Breast epithelium (tissue), 3 donors: ENCODE results near the gene MRTFB.

Experiments used
- CTCF ChIP-seq, 3 donors: fragments of 450-650 bp; IDR thresholded peaks; one replicate each; pipeline ENCODE4 v1.5.1; 2016 to 2017; ENCODE audit warnings: antibody characterized with exemption in 3 of 3, mild to moderate bottlenecking in 3 of 3, moderate library complexity in 3 of 3
- POLR2A ChIP-seq: fragments of 450-650 bp; IDR thresholded peaks from one replicate; pipeline ENCODE4 v1.6.1; 2016; ENCODE audit warnings: antibody characterized with exemption, mild to moderate bottlenecking, moderate library complexity

GRCh38 chr16:14043278-14043677 is 27.8 kb upstream of the MRTFB start:
- TF ChIP-seq CTCF (IDR thresholded peaks at IDR 0.05), result no peak
- TF ChIP-seq POLR2A, result no peak
